Fibroblast of lung (primary cell): ENCODE measurements around the gene PTGES2. TPM values are rescaled to one million over a fixed set of nuclear protein-coding genes. Genes with fewer than 3 reads are reported as not detected.
"Not testable (repeated sequence)": the region's sequence is repeated elsewhere in the genome, so short reads cannot be mapped to it uniquely, and the experiment has no call there.

Source experiments
- DNase-seq, 2 donors: peaks; one replicate each; pipeline versions ENCODE4 v3.0.0 to v3.0.0-alpha.2; 2010; ENCODE audit warnings: low read depth in 2 of 2
- H2AFZ ChIP-seq: 2 replicates; pipeline ENCODE4 v1.5.1; 2012; ENCODE audit warnings: low read length, control low read depth, inconsistent platforms
- H3K27ac ChIP-seq: 2 replicates; pipeline ENCODE4 v1.5.1; 2011; ENCODE audit warnings: low read length, control low read depth; ENCODE audit not compliant: insufficient read depth
- H3K27me3 ChIP-seq: 2 replicates; pipeline ENCODE4 v1.5.1; 2011; ENCODE audit warnings: mild to moderate bottlenecking, low read length; ENCODE audit not compliant: control insufficient read depth, insufficient read depth
- H3K36me3 ChIP-seq: 2 replicates; pipeline ENCODE4 v1.5.1; 2011; ENCODE audit warnings: low read length; ENCODE audit not compliant: control insufficient read depth, insufficient read depth
- H3K4me1 ChIP-seq: 2 replicates; pipeline ENCODE4 v1.5.1; 2011; ENCODE audit warnings: low read length; ENCODE audit not compliant: control insufficient read depth, insufficient read depth; ENCODE audit errors: extremely low read depth
- H3K4me2 ChIP-seq: 2 replicates; pipeline ENCODE4 v1.5.1; 2011; ENCODE audit warnings: low read length, control low read depth; ENCODE audit not compliant: insufficient read depth; ENCODE audit errors: extremely low read depth
- H3K4me3 ChIP-seq, 4 experiments: fragments of 200-600 bp in 1 of 4; sonication (generic) in 1 of 4; replicated peaks in 1 of 4; 2 replicates each; pipeline ENCODE4 v1.5.1; 2011 to 2016; ENCODE audit warnings: low read length in 4 of 4, low read depth in 3 of 4, mild to moderate bottlenecking in 3 of 4, control low read depth in 2 of 4, inconsistent platforms in 1 of 4, mixed read lengths in 1 of 4; ENCODE audit not compliant: insufficient read depth in 1 of 4; ENCODE audit errors: control extremely low read depth in 1 of 4
- H3K79me2 ChIP-seq: 2 replicates; pipeline ENCODE4 v1.5.1; 2012; ENCODE audit warnings: mild to moderate bottlenecking, low read length, inconsistent platforms; ENCODE audit not compliant: control insufficient read depth, insufficient read depth
- H3K9ac ChIP-seq: 2 replicates; pipeline ENCODE4 v1.5.1; 2011; ENCODE audit warnings: mild to moderate bottlenecking, low read length, control low read depth; ENCODE audit not compliant: insufficient read depth
- H3K9me3 ChIP-seq: 2 replicates; pipeline ENCODE4 v1.5.1; 2012; ENCODE audit warnings: low read depth, low read length; ENCODE audit not compliant: control insufficient read depth, insufficient read depth
- H4K20me1 ChIP-seq: 2 replicates; pipeline ENCODE4 v1.5.1; 2011; ENCODE audit warnings: low read length; ENCODE audit not compliant: control insufficient read depth, insufficient read depth; ENCODE audit errors: extremely low read depth
- CTCF ChIP-seq, 2 donors: IDR thresholded peaks in 1 of 2; conservative IDR thresholded peaks in 1 of 2; 1 replicate in 1 of 2; 2 replicates in 1 of 2; pipeline ENCODE4 v1.5.1; 2011 to 2012; ENCODE audit warnings: low read length in 2 of 2, control low read depth in 1 of 2, inconsistent platforms in 1 of 2, low read depth in 1 of 2, mild to moderate bottlenecking in 1 of 2
- EZH2 ChIP-seq: IDR thresholded peaks from 2 replicates; pipeline ENCODE4 v1.5.1; 2012; ENCODE audit warnings: low read length, control low read depth, mild to moderate bottlenecking; ENCODE audit errors: missing control alignments
- polyA plus RNA-seq, 2 donors: library from polyadenylated mRNA; depleted of rRNA in 1 of 2; stranded (reverse) in 1 of 2; unstranded in 1 of 2; fragments of >200 nt; gene quantifications; 2 replicates each; pipeline ENCODE4 v1.2.1, GENCODE V29; 2011 to 2012; ENCODE audit warnings: missing spikeins in 1 of 2
- total RNA-seq: library from RNA; depleted of rRNA; stranded (reverse); fragments of >200 nt; gene quantifications from 2 replicates; pipeline ENCODE4 v1.2.1, GENCODE V29; 2014

The PTGES2 gene
- total and polyA plus RNA-seq, 2 donors (not counting 1 experiment from before 2014, with no cell fraction given), result 44.8 to 57.6 TPM

DNA sequence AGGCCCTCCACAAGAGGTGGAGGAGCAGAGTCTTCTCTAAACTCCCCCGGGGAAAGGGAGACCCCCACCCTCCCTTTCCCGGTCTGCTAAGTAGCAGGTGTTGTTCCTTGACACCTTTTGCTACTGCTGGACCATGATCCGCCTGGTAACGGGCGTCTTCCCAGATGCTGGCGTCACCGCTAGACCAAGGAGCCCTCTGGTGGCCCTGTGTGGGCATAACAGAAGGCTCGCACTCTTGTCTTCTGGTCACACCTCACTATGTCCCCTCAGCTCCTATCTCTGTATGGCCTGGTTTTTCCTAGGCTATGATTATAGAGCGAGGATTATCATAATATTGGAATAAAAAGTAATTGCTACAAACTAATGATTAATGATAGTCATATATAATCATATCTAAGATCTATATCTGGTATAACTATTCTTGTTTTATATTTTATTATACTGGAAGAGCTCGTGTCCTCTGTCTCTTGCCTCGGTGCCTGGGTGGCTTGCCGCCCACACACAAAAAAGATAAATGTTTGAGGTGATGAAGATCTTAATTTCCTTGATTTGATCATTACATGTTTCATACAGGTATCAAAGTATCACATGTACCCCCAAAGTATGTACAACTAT, 2.6 kb upstream of the PTGES2 start:
- peak in 1 of 2 donors; percentile 9 for TF ChIP-seq CTCF (conservative IDR thresholded peaks at IDR 0.05 in 1 of 2, IDR thresholded peaks at IDR 0.05 in 1 of 2; ENCODE audit: low read depth in 1 of 2, low read length in 2 of 2)
- peaks cover 13% of the 10 kb centered on the region for H3K27me3 ChIP-seq
- H3K4me1 ChIP-seq, result peaks cover 12% of the 10 kb centered on the region
- not testable (repeated sequence) for H3K79me2 ChIP-seq, H3K9ac ChIP-seq, H2AFZ ChIP-seq, H3K27ac ChIP-seq, H4K20me1 ChIP-seq, H3K9me3 ChIP-seq, H3K4me2 ChIP-seq, H3K36me3 ChIP-seq, H3K4me3 ChIP-seq, DNase-seq

DNA sequence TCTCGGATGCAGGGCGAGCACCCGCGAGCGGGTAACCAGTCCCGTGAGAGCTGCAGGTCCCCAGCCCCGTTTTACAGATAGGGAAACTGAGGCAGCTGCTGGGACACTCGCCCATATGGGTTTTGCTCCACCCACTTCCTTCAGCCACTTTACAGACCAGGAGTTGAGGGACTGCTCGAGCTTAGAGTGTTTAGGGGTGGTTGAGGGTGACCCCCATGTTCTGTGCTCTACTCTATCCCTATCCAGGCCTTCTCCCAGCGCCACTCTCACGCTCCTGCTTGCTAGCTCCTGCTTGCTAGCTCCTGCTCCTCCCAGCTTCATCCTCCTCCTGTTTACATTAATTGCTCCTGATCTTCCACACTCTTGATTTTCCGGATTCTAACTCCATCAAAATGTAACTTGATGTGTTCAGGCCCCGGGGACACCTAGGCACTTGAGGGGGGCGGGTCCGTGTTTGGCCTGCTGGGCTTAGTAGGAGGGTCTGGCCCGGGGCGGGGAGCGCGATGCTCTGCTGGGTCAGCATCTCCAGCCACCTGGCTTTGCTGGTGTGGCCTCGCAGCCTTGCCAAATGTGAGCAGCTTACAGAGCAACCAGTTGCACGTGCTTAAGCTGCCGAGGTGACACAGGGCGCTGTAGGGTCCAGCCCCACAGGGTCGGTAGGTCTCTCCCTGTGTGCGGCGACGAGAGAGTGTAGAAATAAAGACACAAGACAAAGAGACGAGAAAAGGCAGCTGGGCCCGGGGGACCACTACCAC, 1.5 kb upstream of the PTGES2 start:
- peak overlapping the region; percentile 95 for H3K4me2 ChIP-seq
- H3K36me3 ChIP-seq, result no peaks in the 10 kb centered on the region
- peaks cover 10% of the 10 kb centered on the region for H3K79me2 ChIP-seq
- peak overlapping the region; percentile 98 for H3K9ac ChIP-seq
- H3K4me3 ChIP-seq, result peak overlapping the region; percentile 75 to 93 (median 88)
- peak overlapping the region; percentile 93 for H2AFZ ChIP-seq
- DNase-seq, result no peak
- H3K27me3 ChIP-seq, result peaks cover 13% of the 10 kb centered on the region
- no peaks in the 10 kb centered on the region for H3K9me3 ChIP-seq
- no peak for TF ChIP-seq CTCF (conservative IDR thresholded peaks at IDR 0.05 in 1 of 2, IDR thresholded peaks at IDR 0.05 in 1 of 2; ENCODE audit: low read depth in 1 of 2, low read length in 2 of 2)
- H3K27ac ChIP-seq, result peak overlapping the region; percentile 95
- H3K4me1 ChIP-seq, result peaks cover 13% of the 10 kb centered on the region
- no peaks in the 10 kb centered on the region for H4K20me1 ChIP-seq

GRCh38 chr9:128127990-128128835, 684 bp upstream of the PTGES2 start:
- peak; percentile 91 to 92 for DNase-seq

More at GRCh38 chr9:128127990-128128835, 684 bp upstream of the PTGES2 start:
- peak overlapping the region; percentile 95 for H3K4me2 ChIP-seq
- H3K9me3 ChIP-seq, result no peaks in the 10 kb centered on the region
- H3K79me2 ChIP-seq, result peaks cover 10% of the 10 kb centered on the region
- peaks cover 2% of the 10 kb centered on the region for H3K36me3 ChIP-seq
- peak overlapping the region; percentile 98 for H3K9ac ChIP-seq
- H4K20me1 ChIP-seq, result no peaks in the 10 kb centered on the region
- peak overlapping the region; percentile 93 for H2AFZ ChIP-seq
- peaks cover 13% of the 10 kb centered on the region for H3K4me1 ChIP-seq
- peak overlapping the region; percentile 95 for H3K27ac ChIP-seq
- peak overlapping the region; percentile 75 to 93 (median 88) for H3K4me3 ChIP-seq
- no peak for TF ChIP-seq EZH2
- no peak for TF ChIP-seq CTCF (conservative IDR thresholded peaks at IDR 0.05 in 1 of 2, IDR thresholded peaks at IDR 0.05 in 1 of 2; ENCODE audit: low read depth in 1 of 2, low read length in 2 of 2)
- peaks cover 9% of the 10 kb centered on the region for H3K27me3 ChIP-seq
